Vagina (tissue), 2 donors: Measurements from ENCODE around the gene CHRNA7. TPM values are rescaled to one million over a fixed set of nuclear protein-coding genes. Genes with fewer than 3 reads are reported as not detected.

Experiments used
- DNase-seq, 2 donors: peaks; one replicate each; pipeline ENCODE4 v3.0.0-alpha.2; 2017; ENCODE audit errors: extremely low spot score in 2 of 2
- H3K27ac ChIP-seq: fragments of 200-600 bp; sonication (generic); one replicate; pipeline ENCODE4 v1.5.1; 2019
- H3K27me3 ChIP-seq: fragments of 200-600 bp; sonication (generic); one replicate; pipeline ENCODE4 v1.5.1; 2019
- H3K36me3 ChIP-seq, 2 donors: fragments of 200-600 bp; sonication (generic); one replicate each; pipeline ENCODE4 v1.5.1; 2017 to 2019
- H3K4me1 ChIP-seq: fragments of 200-600 bp; sonication (generic); one replicate; pipeline ENCODE4 v1.5.1; 2019
- H3K4me3 ChIP-seq, 2 donors: fragments of 200-600 bp; sonication (generic); 1 replicate in 1 of 2; 2 replicates in 1 of 2; pipeline ENCODE4 v1.5.1; 2016 to 2019
- H3K9me3 ChIP-seq: fragments of 200-600 bp; sonication (generic); one replicate; pipeline ENCODE4 v1.5.1; 2019
- POLR2A ChIP-seq, 2 donors: fragments of 450-650 bp; IDR thresholded peaks; one replicate each; pipeline ENCODE4 v1.6.1; 2017; ENCODE audit warnings: antibody characterized with exemption in 2 of 2, mild to moderate bottlenecking in 2 of 2, moderate library complexity in 2 of 2
- POLR2AphosphoS5 ChIP-seq, 2 donors: sonication (generic); formaldehyde crosslinking; IDR thresholded peaks; one replicate each; pipeline ENCODE4 v1.9.0; 2017; ENCODE audit warnings: antibody characterized with exemption in 2 of 2, mild to moderate bottlenecking in 2 of 2, low read depth in 1 of 2; ENCODE audit not compliant: insufficient read depth in 1 of 2
- intact Hi-C: fragments of 100-400 bp; cut with DNase I; formaldehyde crosslinking; loops from one replicate; pipeline ENCODE4 v1.15.1; 2023
- total RNA-seq: library from RNA; depleted of rRNA; stranded (reverse); fragments of >200 nt; gene quantifications from one replicate; pipeline ENCODE4 v1.2.3, GENCODE V29; 2016
- TF ChIP-seq, protein P1 (sequence below), 3 experiments: fragments of 450-650 bp in 2 of 3; fragments of 200-600 bp in 1 of 3; sonication (generic) in 1 of 3; IDR thresholded peaks; one replicate each; pipeline ENCODE4 v1.5.1; 2017 to 2019; ENCODE audit warnings: antibody characterized with exemption in 3 of 3, mild to moderate bottlenecking in 2 of 3, moderate library complexity in 2 of 3

CHRNA7 gene
- total RNA-seq, 1 donor from 2014 or later = 10.1 TPM

DNA sequence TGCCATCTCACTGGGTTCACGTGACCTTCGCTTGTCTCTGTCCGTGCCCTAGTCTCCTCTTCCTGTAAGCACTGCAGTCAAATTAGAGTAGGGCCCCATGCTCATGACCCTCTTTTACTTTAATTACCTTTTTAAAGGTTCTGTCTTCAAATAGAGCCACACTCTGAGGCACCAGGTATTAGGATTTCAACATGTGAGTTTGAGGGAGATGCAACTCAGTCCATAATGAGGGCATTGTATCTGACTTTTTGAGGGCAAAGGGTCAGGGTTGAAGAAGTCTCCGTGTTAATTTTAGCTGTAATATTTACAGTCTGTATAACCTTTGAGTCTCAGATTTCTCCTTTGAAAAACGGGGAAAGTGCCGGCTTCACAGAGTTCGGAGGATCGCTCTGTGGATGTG is 82.9 kb downstream of the CHRNA7 start:
- no peaks in the 10 kb centered on the region for H3K4me1 ChIP-seq
- H3K4me3 ChIP-seq = no peak overlapping the region
- DNase-seq = no peak
- intact Hi-C loops = no loop called here
- no peaks in the 10 kb centered on the region for H3K36me3 ChIP-seq
- H3K27me3 ChIP-seq = no peaks in the 10 kb centered on the region
- no peak overlapping the region for H3K27ac ChIP-seq
- no peaks in the 10 kb centered on the region for H3K9me3 ChIP-seq
- no peak for TF ChIP-seq POLR2AphosphoS5 (IDR thresholded peaks at IDR 0.05; ENCODE audit: insufficient read depth in 1 of 2, low read depth in 1 of 2)
- no peak for TF ChIP-seq POLR2A (IDR thresholded peaks at IDR 0.05)
- TF ChIP-seq, protein P1, sequence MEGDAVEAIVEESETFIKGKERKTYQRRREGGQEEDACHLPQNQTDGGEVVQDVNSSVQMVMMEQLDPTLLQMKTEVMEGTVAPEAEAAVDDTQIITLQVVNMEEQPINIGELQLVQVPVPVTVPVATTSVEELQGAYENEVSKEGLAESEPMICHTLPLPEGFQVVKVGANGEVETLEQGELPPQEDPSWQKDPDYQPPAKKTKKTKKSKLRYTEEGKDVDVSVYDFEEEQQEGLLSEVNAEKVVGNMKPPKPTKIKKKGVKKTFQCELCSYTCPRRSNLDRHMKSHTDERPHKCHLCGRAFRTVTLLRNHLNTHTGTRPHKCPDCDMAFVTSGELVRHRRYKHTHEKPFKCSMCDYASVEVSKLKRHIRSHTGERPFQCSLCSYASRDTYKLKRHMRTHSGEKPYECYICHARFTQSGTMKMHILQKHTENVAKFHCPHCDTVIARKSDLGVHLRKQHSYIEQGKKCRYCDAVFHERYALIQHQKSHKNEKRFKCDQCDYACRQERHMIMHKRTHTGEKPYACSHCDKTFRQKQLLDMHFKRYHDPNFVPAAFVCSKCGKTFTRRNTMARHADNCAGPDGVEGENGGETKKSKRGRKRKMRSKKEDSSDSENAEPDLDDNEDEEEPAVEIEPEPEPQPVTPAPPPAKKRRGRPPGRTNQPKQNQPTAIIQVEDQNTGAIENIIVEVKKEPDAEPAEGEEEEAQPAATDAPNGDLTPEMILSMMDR (IDR thresholded peaks at IDR 0.05) = no peak

- intact Hi-C loops = no loop called here
- TF ChIP-seq, protein P1 (IDR thresholded peaks at IDR 0.05) = no peak
- TF ChIP-seq POLR2AphosphoS5 (IDR thresholded peaks at IDR 0.05; ENCODE audit: insufficient read depth in 1 of 2, low read depth in 1 of 2) (no peak), POLR2A (IDR thresholded peaks at IDR 0.05) (no peak)
- H3K27me3 ChIP-seq = no peaks in the 10 kb centered on the region
- no peak overlapping the region for H3K4me3 ChIP-seq
- no peaks in the 10 kb centered on the region for H3K4me1 ChIP-seq
- no peaks in the 10 kb centered on the region for H3K36me3 ChIP-seq
- no peak overlapping the region for H3K27ac ChIP-seq
- peak in 1 of 2 donors; percentile 88 for DNase-seq
- H3K9me3 ChIP-seq = no peaks in the 10 kb centered on the region
These were observed 86.8 kb downstream of the CHRNA7 start for GRCh38 chr15:32117122-32117521.

DNA sequence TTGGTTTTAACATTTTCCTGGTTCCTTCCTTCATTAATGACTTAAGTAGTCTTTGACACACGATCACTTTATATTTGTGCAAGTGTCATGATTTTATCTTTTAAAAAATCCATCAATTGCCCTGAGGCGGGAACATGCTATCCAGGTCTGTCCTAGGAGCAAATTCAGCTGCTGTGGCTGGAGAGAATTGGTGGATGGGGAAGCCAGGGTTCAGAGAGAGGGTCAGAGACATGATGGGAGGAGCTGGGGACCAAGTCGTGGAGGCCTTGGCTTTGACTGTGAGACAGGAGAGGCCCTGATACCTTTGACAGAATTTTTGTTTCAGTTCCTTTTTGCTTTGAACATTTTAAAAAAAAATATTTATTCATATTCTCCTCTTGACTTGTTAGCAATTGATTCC is 89.0 kb downstream of the CHRNA7 start:
- TF ChIP-seq POLR2AphosphoS5 (IDR thresholded peaks at IDR 0.05; ENCODE audit: insufficient read depth in 1 of 2, low read depth in 1 of 2) (no peak), POLR2A (IDR thresholded peaks at IDR 0.05) (no peak)
- TF ChIP-seq, protein P1 (IDR thresholded peaks at IDR 0.05) = no peak
- DNase-seq = no peak
- Histone ChIP-seq H3K4me3 (no peak overlapping the region), H3K9me3 (no peaks in the 10 kb centered on the region), H3K27ac (no peak overlapping the region), H3K4me1 (no peaks in the 10 kb centered on the region), H3K27me3 (no peaks in the 10 kb centered on the region), H3K36me3 (no peaks in the 10 kb centered on the region)
- intact Hi-C loops = no loop called here

GRCh38 chr15:32119694-32120330 is 89.5 kb downstream of the CHRNA7 start:
- no peak overlapping the region for H3K27ac ChIP-seq
- no peaks in the 10 kb centered on the region for H3K9me3 ChIP-seq
- H3K4me3 ChIP-seq = no peak overlapping the region
- intact Hi-C loops = no loop called here
- no peaks in the 10 kb centered on the region for H3K27me3 ChIP-seq
- TF ChIP-seq POLR2A (IDR thresholded peaks at IDR 0.05) (no peak), POLR2AphosphoS5 (IDR thresholded peaks at IDR 0.05; ENCODE audit: insufficient read depth in 1 of 2, low read depth in 1 of 2) (no peak)
- TF ChIP-seq, protein P1 (IDR thresholded peaks at IDR 0.05) = no peak
- H3K36me3 ChIP-seq = no peaks in the 10 kb centered on the region
- no peaks in the 10 kb centered on the region for H3K4me1 ChIP-seq
- DNase-seq = peak in 1 of 2 donors; percentile 78

DNA sequence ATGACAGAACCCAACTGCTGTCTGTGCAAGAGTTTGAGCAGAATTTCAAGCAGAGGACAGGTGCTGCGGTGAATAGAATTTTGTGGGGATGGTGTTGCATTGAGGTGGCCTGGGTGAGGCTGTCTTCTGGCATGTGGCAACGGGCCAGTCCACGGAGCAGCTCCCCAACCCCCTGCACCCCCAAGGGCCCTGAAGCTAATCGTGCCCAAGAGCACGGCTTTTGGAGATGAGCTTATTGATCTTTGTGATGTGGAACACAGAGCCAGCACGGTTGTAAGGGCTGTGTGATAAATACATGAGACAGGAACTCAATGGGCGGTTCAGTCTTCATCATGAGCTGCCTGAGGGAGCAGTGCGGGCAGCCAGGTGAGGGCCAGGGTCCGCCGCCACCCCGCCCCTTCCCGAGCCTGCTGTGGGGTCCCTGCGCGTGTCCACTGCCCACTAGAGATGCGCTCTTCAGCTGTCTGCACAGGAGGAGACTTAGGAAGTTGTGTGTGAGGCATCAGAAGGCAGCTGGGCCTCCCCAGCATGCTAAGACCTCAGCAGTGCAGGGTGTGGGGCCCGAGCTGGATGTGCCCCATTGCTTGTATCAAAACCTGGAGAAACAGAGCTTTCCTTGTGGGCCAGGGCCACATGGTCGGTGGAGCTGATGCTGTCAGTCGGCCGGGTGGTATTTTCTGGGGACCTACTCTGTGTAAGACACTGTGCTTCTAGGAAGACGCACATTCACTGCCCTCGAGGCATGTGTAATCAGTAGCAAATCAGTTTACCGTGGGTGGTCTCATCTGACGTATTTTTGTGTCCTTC is 90.5 kb downstream of the CHRNA7 start:
- Histone ChIP-seq H3K27ac (no peak overlapping the region), H3K4me1 (no peaks in the 10 kb centered on the region), H3K36me3 (no peaks in the 10 kb centered on the region), H3K27me3 (no peaks in the 10 kb centered on the region), H3K9me3 (no peaks in the 10 kb centered on the region), H3K4me3 (no peak overlapping the region)
- intact Hi-C loops = no loop called here
- no peak for TF ChIP-seq POLR2AphosphoS5 (IDR thresholded peaks at IDR 0.05; ENCODE audit: insufficient read depth in 1 of 2, low read depth in 1 of 2)
- TF ChIP-seq, protein P1 (IDR thresholded peaks at IDR 0.05) = no peak
- no peak for TF ChIP-seq POLR2A (IDR thresholded peaks at IDR 0.05)
- DNase-seq = peak; percentile 77 to 79
